AG08395 (cell line): ENCODE results near the gene SMAD7.

ENCODE experiments used
- DNase-seq: peaks from one replicate; pipeline ENCODE4 v3.0.0; 2012; ENCODE audit warnings: mixed read lengths, low spot score

The SMAD7 gene

GRCh38 chr18:48944634-48945033 lies 6.1 kb downstream of the SMAD7 start:
- no peak for DNase-seq

GRCh38 chr18:48943736-48944527 lies 6.8 kb downstream of the SMAD7 start:
- DNase-seq, result no peak

GRCh38 chr18:48943333-48943732 lies 7.4 kb downstream of the SMAD7 start:
- DNase-seq, result no peak

GRCh38 chr18:48942554-48943261 lies 8.1 kb downstream of the SMAD7 start:
- DNase-seq, result peak; percentile 94

GRCh38 chr18:48942086-48942485 lies 8.7 kb downstream of the SMAD7 start:
- no peak for DNase-seq

GRCh38 chr18:48941672-48942071 lies 9.1 kb downstream of the SMAD7 start:
- DNase-seq, result no peak

GRCh38 chr18:48940854-48941611 lies 9.7 kb downstream of the SMAD7 start:
- no peak for DNase-seq

GRCh38 chr18:48939205-48940097 lies 11.3 kb downstream of the SMAD7 start:
- no peak for DNase-seq

GRCh38 chr18:48938827-48939204 lies 11.9 kb downstream of the SMAD7 start:
- DNase-seq, result no peak

GRCh38 chr18:48937869-48938750 lies 12.7 kb downstream of the SMAD7 start:
- DNase-seq, result no peak

GRCh38 chr18:48935433-48935774 lies 15.4 kb downstream of the SMAD7 start:
- DNase-seq, result no peak

- DNase-seq, result no peak
These were observed 15.9 kb downstream of the SMAD7 start for GRCh38 chr18:48934723-48935432.

- DNase-seq, result no peak
These were observed 16.4 kb downstream of the SMAD7 start for GRCh38 chr18:48934415-48934722.

- no peak for DNase-seq
These were observed 17.0 kb downstream of the SMAD7 start for GRCh38 chr18:48933578-48934414.

GRCh38 chr18:48932822-48933510 lies 17.8 kb downstream of the SMAD7 start:
- DNase-seq, result no peak

- DNase-seq, result no peak
These were observed 18.3 kb downstream of the SMAD7 start for GRCh38 chr18:48932462-48932818.

- no peak for DNase-seq
These were observed 18.9 kb downstream of the SMAD7 start for GRCh38 chr18:48931680-48932461.

GRCh38 chr18:48930926-48931325 lies 19.8 kb downstream of the SMAD7 start:
- DNase-seq, result no peak
